Measurements from ENCODE around the gene PASD1. TPM values are rescaled to one million over a fixed set of nuclear protein-coding genes. Genes with fewer than 3 reads are reported as not detected.

The PASD1 gene
- total and polyA plus RNA-seq, 11 donors = 0.06 TPM; not detected in 10

DNA sequence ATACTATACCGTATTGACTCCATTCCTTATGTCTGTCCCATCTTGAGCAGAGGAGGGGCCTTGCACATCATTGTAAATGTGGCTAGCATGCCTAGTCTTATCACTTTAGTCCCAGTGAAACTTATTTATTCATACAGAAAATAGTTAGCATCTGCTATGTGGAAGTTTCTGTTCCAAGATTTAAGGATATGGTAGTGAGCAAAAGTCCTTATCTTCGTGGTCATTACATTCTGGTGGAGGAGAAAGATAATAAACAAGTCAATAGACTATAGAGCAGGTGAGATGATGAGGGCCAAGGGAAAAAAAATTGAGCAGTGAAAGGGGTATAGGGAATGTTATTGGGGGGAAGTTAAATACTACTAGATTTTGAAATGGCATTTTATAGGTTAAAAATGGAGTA lies 68.3 kb downstream of the PASD1 start:
- Histone ChIP-seq H3K36me3 (no peaks in the 10 kb centered on the region), H3K4me1 (no peaks in the 10 kb centered on the region), H3K4me3 (no peak overlapping the region), H3K27me3 (no peaks in the 10 kb centered on the region), H3K27ac (no peak overlapping the region), H3K9me3 (no peaks in the 10 kb centered on the region)
- intact Hi-C loops (cut with DNase I) = no loop called here
- no peak for TF ChIP-seq POLR2A (IDR thresholded peaks at IDR 0.05)
- no peak for TF ChIP-seq CTCF (IDR thresholded peaks at IDR 0.05)
- 61 to 79% (median 70%) methylated on average over 2 of the region's 2 CpGs for WGBS, 4 donors
- ATAC-seq (no peak), DNase-seq (no peak)

GRCh38 chrX:151633157-151633556 lies 69.7 kb downstream of the PASD1 start:
- WGBS, 4 donors = 61 to 76% (median 70%) methylated on average over 4 of the region's 4 CpGs
- Histone ChIP-seq H3K4me1 (no peaks in the 10 kb centered on the region), H3K27me3 (no peaks in the 10 kb centered on the region), H3K9me3 (no peaks in the 10 kb centered on the region), H3K36me3 (no peaks in the 10 kb centered on the region), H3K27ac (no peak overlapping the region), H3K4me3 (no peak overlapping the region)
- DNase-seq (no peak), ATAC-seq (no peak)
- intact Hi-C loops (cut with DNase I) = no loop called here
- TF ChIP-seq POLR2A (IDR thresholded peaks at IDR 0.05) = no peak
- TF ChIP-seq CTCF (IDR thresholded peaks at IDR 0.05) = no peak

DNA sequence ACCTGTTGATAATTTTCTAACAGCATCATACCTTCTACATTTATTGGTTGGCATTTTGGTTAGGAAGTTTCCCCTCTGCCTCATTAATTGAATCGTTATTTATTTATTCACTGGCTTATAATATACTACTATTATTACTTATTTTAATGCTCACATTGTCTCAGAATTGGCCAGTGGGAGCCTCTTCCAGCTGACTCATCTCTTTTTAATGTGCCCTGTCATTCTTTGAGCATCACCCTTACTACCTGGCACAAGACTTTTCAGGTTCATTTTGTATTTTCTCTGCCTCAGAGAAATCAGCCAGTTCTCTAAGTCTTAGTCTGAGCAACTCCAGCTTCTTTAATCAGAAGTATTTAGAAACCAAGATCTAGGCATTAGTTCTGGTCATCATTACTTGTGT lies 71.5 kb downstream of the PASD1 start:
- ATAC-seq = no peak
- no peak for DNase-seq
- intact Hi-C loops (cut with DNase I) = no loop called here
- Histone ChIP-seq H3K36me3 (no peaks in the 10 kb centered on the region), H3K9me3 (no peaks in the 10 kb centered on the region), H3K4me1 (no peaks in the 10 kb centered on the region), H3K4me3 (no peak overlapping the region), H3K27ac (no peak overlapping the region), H3K27me3 (peaks cover 0 to 1% (median 0%) of the 10 kb centered on the region in 9 donors)
- TF ChIP-seq CTCF (IDR thresholded peaks at IDR 0.05) (no peak), POLR2A (IDR thresholded peaks at IDR 0.05) (no peak)
- 52 to 82% (median 68%) methylated on average over 1 of the region's 1 CpG for WGBS, 4 donors

DNA sequence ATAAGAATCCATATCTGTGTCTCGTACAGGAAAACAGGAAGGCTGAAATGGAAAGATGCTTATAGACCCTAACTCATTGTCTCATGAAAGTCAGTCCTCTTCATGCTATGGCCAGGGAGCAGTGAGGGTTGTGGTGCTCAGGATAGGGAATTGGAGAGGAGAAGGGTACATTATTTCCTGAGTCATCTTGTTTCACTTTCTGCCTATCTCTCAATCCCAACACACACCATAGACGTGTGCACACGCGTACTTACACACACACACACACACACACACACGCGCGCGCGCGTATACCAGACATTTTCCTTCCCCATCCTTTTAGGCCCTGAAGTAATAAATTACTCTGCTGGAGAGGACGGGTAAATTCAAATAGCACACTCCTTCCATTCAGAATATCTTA lies 78.1 kb downstream of the PASD1 start:
- Histone ChIP-seq H3K27me3 (peaks cover 0 to 18% (median 0%) of the 10 kb centered on the region in 9 donors), H3K4me1 (no peaks in the 10 kb centered on the region), H3K9me3 (no peaks in the 10 kb centered on the region), H3K4me3 (no peak overlapping the region), H3K36me3 (no peaks in the 10 kb centered on the region), H3K27ac (no peak overlapping the region)
- no peak for TF ChIP-seq POLR2A (IDR thresholded peaks at IDR 0.05)
- no peak for TF ChIP-seq CTCF (IDR thresholded peaks at IDR 0.05)
- ATAC-seq (no peak), DNase-seq (no peak)
- intact Hi-C loops (cut with DNase I) = no loop called here
- WGBS, 4 donors = 78 to 92% (median 84%) methylated on average over 11 of the region's 11 CpGs
